AG08395 (cell line): Measurements from ENCODE around the gene RAB22A.

Experiments
- DNase-seq: peaks from one replicate; pipeline ENCODE4 v3.0.0; 2012; ENCODE audit warnings: mixed read lengths, low spot score

The RAB22A gene

DNA sequence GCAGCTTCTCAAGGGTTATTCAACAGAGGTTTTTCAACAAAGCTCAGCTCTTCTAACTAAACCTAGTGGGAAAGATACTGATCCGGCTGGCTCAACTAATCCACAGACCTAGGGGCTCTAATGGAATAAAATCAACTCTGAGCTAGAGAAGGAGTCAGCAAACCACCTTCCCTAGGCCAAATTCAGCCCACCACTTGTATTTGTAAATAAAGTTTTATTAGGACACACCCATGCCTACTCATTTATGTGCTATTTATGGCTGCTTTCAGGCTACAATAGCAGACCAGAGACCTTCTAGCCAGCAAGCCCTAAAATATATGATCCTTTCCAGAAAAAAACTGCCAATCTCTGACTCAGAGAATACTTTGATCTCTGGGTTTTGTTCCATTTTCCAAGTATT is 6.0 kb upstream of the RAB22A start:
- DNase-seq: no peak

DNA sequence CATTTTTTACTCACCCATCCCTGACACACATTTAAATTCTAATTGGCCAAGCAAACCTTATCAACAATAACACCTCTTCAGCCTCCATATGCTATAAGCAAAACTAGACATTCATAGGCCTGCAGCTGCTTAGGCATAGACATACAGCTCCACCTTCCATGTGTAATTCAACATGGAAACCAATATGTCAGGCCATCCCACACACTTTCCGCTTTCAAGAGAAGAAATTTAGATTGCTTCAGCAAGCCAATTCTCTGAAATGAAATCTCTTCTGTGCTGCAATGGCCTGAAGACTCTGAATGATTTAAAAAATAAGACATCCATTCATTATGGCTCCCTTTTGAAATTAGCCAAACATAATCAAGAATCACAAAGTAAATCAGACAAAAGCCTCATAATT is 4.5 kb upstream of the RAB22A start:
- DNase-seq: no peak

- DNase-seq: no peak
These were observed 2.9 kb upstream of the RAB22A start for GRCh38 chr20:58306421-58307261.

- no peak for DNase-seq
These were observed 2.2 kb upstream of the RAB22A start for GRCh38 chr20:58307270-58307669.

- DNase-seq: no peak
These were observed 1.2 kb upstream of the RAB22A start for GRCh38 chr20:58308290-58308679.

GRCh38 chr20:58308680-58309527 is 611 bp upstream of the RAB22A start:
- DNase-seq: peak; percentile 81

- DNase-seq: peak; percentile 9
These were observed 822 bp downstream of the RAB22A start for GRCh38 chr20:58310291-58310782.

DNA sequence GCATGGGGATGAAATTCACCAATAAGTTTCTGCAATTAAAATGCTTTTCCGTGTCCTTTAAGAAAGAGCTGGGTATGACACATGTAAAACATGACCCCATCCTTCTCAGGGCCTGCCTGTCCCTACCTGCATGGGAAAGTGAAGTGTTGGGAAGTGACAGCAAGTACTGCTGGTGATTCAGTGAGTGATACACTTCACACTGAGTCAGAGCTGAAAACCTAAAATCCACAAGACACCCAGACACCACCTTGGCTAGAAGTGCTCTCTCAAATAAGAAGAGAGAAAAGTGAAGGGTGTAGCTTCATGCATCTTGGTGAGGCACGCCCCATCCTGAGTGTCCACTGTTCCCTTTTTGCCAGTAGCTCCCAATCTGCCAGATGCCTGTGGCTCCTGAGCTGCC is 3.3 kb downstream of the RAB22A start:
- DNase-seq: no peak

DNA sequence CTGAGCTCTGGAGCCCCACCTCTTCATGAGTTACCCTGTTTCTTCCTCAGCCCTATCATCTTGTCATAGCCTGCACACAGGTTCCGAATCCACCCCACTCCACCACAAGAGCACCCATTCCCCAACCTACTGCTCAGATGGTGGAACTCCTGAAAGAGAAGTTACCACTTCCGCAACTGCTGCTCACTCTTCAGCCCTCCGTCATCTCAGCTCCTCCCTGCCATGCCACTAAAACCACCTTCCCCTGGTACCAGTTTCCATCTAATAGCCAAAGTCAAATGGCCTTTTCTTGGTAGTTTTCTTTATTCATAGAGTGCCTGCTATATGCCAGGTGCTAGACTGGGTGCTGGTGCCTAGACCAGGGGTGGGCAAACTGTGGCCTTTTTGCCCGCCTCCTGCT is 3.9 kb downstream of the RAB22A start:
- DNase-seq: no peak

GRCh38 chr20:58321205-58321604 is 11.7 kb downstream of the RAB22A start:
- no peak for DNase-seq

DNA sequence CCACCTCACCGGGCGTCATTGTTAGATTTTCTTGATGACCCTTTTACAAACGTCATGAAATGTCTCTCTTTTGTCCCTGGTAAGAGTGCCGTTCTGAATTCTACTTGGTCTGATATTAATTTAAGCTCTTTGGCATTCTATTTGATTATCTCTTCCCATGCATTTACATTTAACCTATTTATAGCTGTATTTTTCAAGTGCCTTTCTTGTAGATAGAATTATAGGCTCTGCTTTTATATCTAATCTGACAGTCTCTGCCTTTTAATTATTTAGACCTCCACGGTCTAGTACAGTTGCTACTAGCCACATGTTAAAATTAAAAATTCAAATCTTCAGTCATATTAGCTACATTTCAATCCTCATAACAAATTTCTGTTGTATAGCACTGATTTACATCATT is 12.6 kb downstream of the RAB22A start:
- DNase-seq: no peak

DNA sequence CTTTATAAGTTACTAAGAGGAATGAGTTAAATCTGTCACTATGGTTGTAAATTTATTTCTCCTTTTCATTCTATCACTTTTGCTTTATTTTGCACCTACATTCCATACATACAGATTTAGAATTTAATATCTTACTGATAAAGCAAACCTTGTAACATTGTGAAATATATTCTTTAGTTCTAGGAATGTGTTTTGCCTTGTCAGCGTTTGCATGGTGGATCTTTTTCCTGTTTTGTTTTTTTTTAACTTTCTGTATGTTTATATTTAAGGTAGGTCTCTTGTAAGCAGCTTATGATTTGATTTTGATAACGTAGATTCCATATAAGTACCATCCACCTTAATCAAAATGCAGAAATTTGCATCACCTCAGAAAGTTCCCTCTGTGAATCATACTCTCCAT is 16.4 kb downstream of the RAB22A start:
- no peak for DNase-seq

- DNase-seq: no peak
These were observed 17.7 kb downstream of the RAB22A start for GRCh38 chr20:58327211-58327610.

DNA sequence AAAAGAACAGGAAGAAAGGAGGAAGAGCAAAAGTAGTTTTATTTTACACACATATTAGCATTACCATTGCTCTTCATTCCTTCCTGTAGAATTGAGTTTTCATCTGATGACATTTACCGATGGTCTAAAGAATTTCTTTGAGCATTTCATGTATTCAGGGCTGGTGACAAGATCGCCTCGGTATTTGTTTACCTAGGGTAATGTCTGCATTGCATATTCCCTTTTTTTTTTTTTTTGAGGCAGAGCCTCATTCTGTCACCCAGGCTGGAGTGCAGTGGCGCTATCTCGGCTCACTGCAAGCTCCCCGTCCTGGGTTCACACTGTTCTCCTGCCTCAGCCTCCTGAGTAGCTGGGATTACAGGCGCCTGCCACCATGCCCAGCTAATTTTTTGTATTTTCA is 19.3 kb downstream of the RAB22A start:
- no peak for DNase-seq

GRCh38 chr20:58329711-58330110 is 20.2 kb downstream of the RAB22A start:
- DNase-seq: no peak

GRCh38 chr20:58330249-58330648 is 20.7 kb downstream of the RAB22A start:
- DNase-seq: no peak

- peak; percentile 13 for DNase-seq
These were observed 21.2 kb downstream of the RAB22A start for GRCh38 chr20:58330687-58331086.

GRCh38 chr20:58331961-58332551 is 22.5 kb downstream of the RAB22A start:
- no peak for DNase-seq

DNA sequence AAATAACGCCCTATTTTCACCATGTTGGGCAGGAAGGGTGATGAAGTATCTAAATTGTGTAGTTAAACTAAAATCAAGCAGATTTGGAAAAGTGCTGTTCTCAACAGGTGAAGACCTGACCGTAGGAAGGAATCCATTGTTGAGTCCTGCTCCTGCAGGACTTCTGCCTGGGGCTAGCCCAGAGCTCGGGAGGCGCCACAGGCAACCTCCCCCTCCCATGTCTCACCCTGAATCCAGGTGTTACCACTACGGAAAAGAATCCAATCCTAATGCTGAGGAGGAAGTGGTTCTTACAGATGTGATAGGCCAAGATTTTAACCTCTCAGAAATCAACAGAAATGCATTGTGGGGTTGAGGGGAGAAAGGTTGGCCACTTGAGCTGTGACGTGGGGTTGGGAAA is 30.2 kb downstream of the RAB22A start:
- no peak for DNase-seq

DNA sequence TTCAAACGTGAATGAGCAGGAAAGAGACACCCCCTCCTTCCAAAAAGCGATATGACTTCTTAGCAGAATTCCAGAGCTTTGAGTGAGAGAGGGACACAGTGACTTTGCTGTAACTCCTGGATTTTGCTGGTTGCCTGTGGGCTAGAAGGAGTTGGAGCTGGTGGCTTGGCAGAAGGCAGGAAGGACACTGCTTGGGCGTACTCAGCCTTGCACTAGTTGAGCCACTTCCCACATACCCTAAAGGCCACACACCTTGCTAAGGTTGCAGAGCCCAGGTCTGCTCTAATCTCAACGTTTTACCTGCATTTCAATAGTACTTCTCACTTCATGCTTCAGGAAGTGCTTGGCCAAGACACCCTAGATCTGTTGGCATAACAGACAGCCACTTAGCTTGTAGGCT is 30.6 kb downstream of the RAB22A start:
- DNase-seq: no peak

DNA sequence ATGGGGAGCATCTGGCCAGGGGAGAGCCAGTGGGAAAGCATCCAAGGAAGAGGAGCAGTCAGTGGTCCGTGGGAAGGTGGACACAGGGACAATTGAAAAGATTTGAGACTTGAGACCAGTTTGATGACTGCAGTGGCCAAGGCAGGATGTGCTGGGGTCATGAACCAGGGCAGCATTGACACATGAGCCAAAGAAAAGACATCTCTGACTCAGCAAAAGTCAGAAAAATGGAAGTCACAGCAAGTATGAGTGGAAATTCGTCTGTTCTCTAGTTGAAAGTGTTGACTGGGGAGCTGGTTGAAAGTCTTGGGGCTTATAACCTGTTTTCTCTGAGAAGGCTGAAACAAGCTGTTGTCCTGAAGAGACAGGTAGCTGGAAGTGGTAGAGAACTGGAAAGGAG is 31.3 kb downstream of the RAB22A start:
- DNase-seq: peak; percentile 16

DNA sequence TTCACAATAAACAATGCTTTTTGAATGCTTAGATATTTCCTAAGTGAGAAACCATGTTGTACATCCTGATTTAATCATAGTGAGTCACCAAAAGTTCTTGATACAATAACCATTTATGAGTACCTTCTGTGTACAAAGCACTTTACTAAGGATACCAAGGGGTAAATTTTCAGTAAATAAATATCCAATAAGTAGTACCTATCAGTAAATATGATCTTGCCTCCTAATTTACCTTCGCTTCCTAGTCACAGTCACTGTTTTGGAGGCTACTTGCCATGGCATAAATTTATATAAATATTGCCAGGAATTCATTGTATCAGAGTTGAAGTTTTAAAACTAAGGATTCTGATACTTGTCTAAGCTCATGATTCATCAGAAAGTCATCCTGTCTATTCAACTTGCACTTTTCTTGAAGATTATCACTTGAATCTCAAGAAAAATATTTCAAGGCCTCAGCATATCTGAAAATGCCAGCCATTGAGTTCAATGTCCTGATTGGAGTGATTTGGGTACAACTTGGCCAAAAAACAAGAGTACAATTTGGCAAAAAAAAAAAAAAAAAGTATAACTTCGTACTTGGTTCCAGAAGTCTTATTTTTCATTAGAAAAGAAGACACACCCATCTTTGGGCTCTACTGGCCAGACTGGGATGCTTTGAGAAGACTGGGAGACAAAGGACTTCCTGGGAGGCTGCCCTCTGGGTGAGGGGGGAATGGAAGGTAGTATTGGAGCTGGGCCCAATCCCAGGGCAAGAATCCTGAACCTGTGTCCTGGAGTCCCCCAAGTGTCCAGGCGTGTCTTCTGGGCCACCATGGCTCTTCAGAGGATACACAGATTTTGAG is 32.8 kb downstream of the RAB22A start:
- peak; percentile 57 for DNase-seq
